Left ventricle myocardium inferior (tissue), 1 donor: Measurements from ENCODE around the gene KHDRBS1. TPM values are rescaled to one million over a fixed set of nuclear protein-coding genes. Genes with fewer than 3 reads are reported as not detected.

Experiments used
- DNase-seq: peaks from one replicate; pipeline ENCODE4 v3.0.0-alpha.2; 2020
- H3K27ac ChIP-seq: fragments of 200-600 bp; replicated peaks from 2 replicates; pipeline ENCODE4 v1.8.0; 2021
- H3K27me3 ChIP-seq: fragments of 200-600 bp; 2 replicates; pipeline ENCODE4 v1.8.0; 2021; ENCODE audit warnings: low read depth
- H3K36me3 ChIP-seq: fragments of 200-600 bp; 2 replicates; pipeline ENCODE4 v1.8.0; 2021
- H3K4me1 ChIP-seq: fragments of 200-600 bp; 2 replicates; pipeline ENCODE4 v1.8.0; 2021
- H3K4me3 ChIP-seq: fragments of 200-600 bp; 2 replicates; pipeline ENCODE4 v1.8.0; 2021; ENCODE audit warnings: mild to moderate bottlenecking, moderate library complexity
- H3K9me3 ChIP-seq: fragments of 200-600 bp; replicated peaks from 2 replicates; pipeline ENCODE4 v1.8.0; 2021
- CTCF ChIP-seq: fragments of 200-600 bp; IDR thresholded peaks from 2 replicates; pipeline ENCODE4 v1.8.0; 2021; ENCODE audit warnings: antibody characterized with exemption, mild to moderate bottlenecking, borderline replicate concordance
- intact Hi-C: fragments of 100-400 bp; cut with micrococcal nuclease; formaldehyde crosslinking; loops from one replicate; pipeline ENCODE4 v1.11.0; 2022
- total RNA-seq: library from RNA; stranded (reverse); fragmentation: NEBNext Ultra II Directional; extraction: Animal tissue kit (Norgen Biotek cat#: 25700); gene quantifications from one replicate; pipeline ENCODE4 v1.2.1, GENCODE V29; 2021
- donor health status: DM: no; HTN: yes; CAD: no; lungs with severe emphysema.

KHDRBS1 gene
- total RNA-seq, 1 donor from 2014 or later: 58.2 TPM

GRCh38 chr1:32066489-32066873 lies 52.8 kb downstream of the KHDRBS1 start:
- no peak overlapping the region for H3K4me3 ChIP-seq
- peaks cover 5% of the 10 kb centered on the region for H3K36me3 ChIP-seq
- peaks cover 27% of the 10 kb centered on the region for H3K4me1 ChIP-seq
- no peaks in the 10 kb centered on the region for H3K27me3 ChIP-seq
- H3K9me3 ChIP-seq: no peaks in the 10 kb centered on the region
- TF ChIP-seq CTCF: no peak
- intact Hi-C loops: no loop called here
- peak; percentile 22 for DNase-seq
- peak overlapping the region; percentile 63 for H3K27ac ChIP-seq

- no peak overlapping the region for H3K27ac ChIP-seq
- no peaks in the 10 kb centered on the region for H3K36me3 ChIP-seq
- no peak for TF ChIP-seq CTCF
- intact Hi-C loops: no loop called here
- no peak overlapping the region for H3K4me3 ChIP-seq
- no peak for DNase-seq
- H3K27me3 ChIP-seq: no peaks in the 10 kb centered on the region
- peaks cover 38% of the 10 kb centered on the region for H3K4me1 ChIP-seq
- no peaks in the 10 kb centered on the region for H3K9me3 ChIP-seq
Measured at GRCh38 chr1:32068957-32069588, 55.4 kb downstream of the KHDRBS1 start.

- Histone ChIP-seq H3K4me1 (peaks cover 31% of the 10 kb centered on the region), H3K27me3 (no peaks in the 10 kb centered on the region)
- intact Hi-C loops: no loop called here
Measured at GRCh38 chr1:32071758-32072621, 58.3 kb downstream of the KHDRBS1 start.

GRCh38 chr1:32072622-32073298 lies 59.1 kb downstream of the KHDRBS1 start, which contains the start of gene TMEM39B:
Gene TMEM39B (plus strand): TSS chr1:32072939. CDS start chr1:32073048, 109 bp downstream.
- peak within 1 kb of the TSS; percentile 98 for H3K27ac ChIP-seq
- H3K9me3 ChIP-seq: no peaks in the 10 kb centered on the region
- H3K36me3 ChIP-seq: peaks cover 30% of the 10 kb centered on the region
- peak; percentile 96 for DNase-seq
- peak; percentile 28 for TF ChIP-seq CTCF
- H3K4me1 ChIP-seq: peaks cover 27% of the 10 kb centered on the region
- intact Hi-C loops: no loop called here
- no peaks in the 10 kb centered on the region for H3K27me3 ChIP-seq
- H3K4me3 ChIP-seq: peak within 1 kb of the TSS; percentile 83

More at GRCh38 chr1:32071758-32072621, 58.3 kb downstream of the KHDRBS1 start:
- no peaks in the 10 kb centered on the region for H3K9me3 ChIP-seq
- H3K4me3 ChIP-seq: peak overlapping the region; percentile 83
- peaks cover 22% of the 10 kb centered on the region for H3K36me3 ChIP-seq
- H3K27ac ChIP-seq: peak overlapping the region; percentile 98
- TF ChIP-seq CTCF: no peak
- DNase-seq: no peak
